ENCODE results near the gene FAM114A2. TPM values are rescaled to one million over a fixed set of nuclear protein-coding genes. Genes with fewer than 3 reads are reported as not detected.

FAM114A2 gene
- total RNA-seq, 1 experiment from 2014 or later, result 12.8 TPM

GRCh38 chr5:153974813-153975163 is 63.9 kb downstream of the FAM114A2 start:
- Mint-ChIP-seq H3K27me3 (ENCODE audit: low read depth) (peaks cover 16% of the 10 kb centered on the region), H3K9me3 (no peaks in the 10 kb centered on the region), H3K36me3 (ENCODE audit: insufficient read depth in 1 of 3, low read depth in 3 of 3) (no peaks in the 10 kb centered on the region), H3K4me3 (no peak overlapping the region), H3K27ac (no peak overlapping the region), H3K4me1 (no peaks in the 10 kb centered on the region)
- H3K14ac ChIP-seq (ENCODE audit: insufficient read depth, low read length), result no peak overlapping the region
- no peak overlapping the region for H2BK20ac ChIP-seq (ENCODE audit: low read depth, low read length, poor library complexity, severe bottlenecking)
- no peak overlapping the region for H3K4me2 ChIP-seq (ENCODE audit: insufficient read depth, insufficient read length, low read length)
- H3K9me3 ChIP-seq (ENCODE audit: control insufficient read depth, low read depth, low read length), result no peaks in the 10 kb centered on the region
- H3K79me2 ChIP-seq (ENCODE audit: insufficient read depth, low read length), result no peaks in the 10 kb centered on the region
- H2BK15ac ChIP-seq (ENCODE audit: low read depth, low read length), result no peak overlapping the region
- H4K20me1 ChIP-seq (ENCODE audit: control insufficient read depth, insufficient read depth, insufficient read length), result no peaks in the 10 kb centered on the region
- H4K8ac ChIP-seq (replicated peaks; ENCODE audit: insufficient read length, low read depth, low read length), result no peak overlapping the region
- no peaks in the 10 kb centered on the region for H3K27me3 ChIP-seq (ENCODE audit: insufficient read depth, low read length)
- no peak overlapping the region for H2BK12ac ChIP-seq (ENCODE audit: insufficient read length, low read depth, low read length)
- no peak for TF ChIP-seq CTCF (conservative IDR thresholded peaks at IDR 0.05)
- no peak overlapping the region for H4K91ac ChIP-seq (ENCODE audit: insufficient read length, low read depth, low read length)
- DNase-seq, result no peak
- H3K18ac ChIP-seq (ENCODE audit: insufficient read length, low read depth, low read length), result no peak overlapping the region
- H4K5ac ChIP-seq (ENCODE audit: insufficient read length, low read depth, low read length), result no peak overlapping the region
- no peak overlapping the region for H2AFZ ChIP-seq (ENCODE audit: low read length)
- H3K4ac ChIP-seq (ENCODE audit: low read depth, low read length), result no peak overlapping the region
- H3T11ph ChIP-seq (ENCODE audit: low read length), result no peak overlapping the region
- no peak overlapping the region for H2BK5ac ChIP-seq (ENCODE audit: insufficient read length, low read length)
- H3K23me2 ChIP-seq (ENCODE audit: insufficient read length, low read depth, low read length, poor library complexity, severe bottlenecking), result no peaks in the 10 kb centered on the region
- H3K4me1 ChIP-seq (ENCODE audit: insufficient read depth, low read length), result no peaks in the 10 kb centered on the region
- H3K27ac ChIP-seq (ENCODE audit: insufficient read length, low read depth, low read length), result no peak overlapping the region
- H2BK120ac ChIP-seq (ENCODE audit: low read depth, low read length, poor library complexity, severe bottlenecking), result no peak overlapping the region
- H3K79me1 ChIP-seq (ENCODE audit: insufficient read depth, low read depth, low read length, poor library complexity, severe bottlenecking), result no peaks in the 10 kb centered on the region
- no peak overlapping the region for H3K56ac ChIP-seq (ENCODE audit: insufficient read length, low read depth, low read length)
- no peak overlapping the region for H3K23ac ChIP-seq (ENCODE audit: insufficient read length, low read depth, low read length)
- no peak overlapping the region for H3K9ac ChIP-seq (ENCODE audit: extremely low read depth, insufficient read length, low read length)
- no peak overlapping the region for H2AK5ac ChIP-seq (ENCODE audit: insufficient read length, low read length)

Data from H9 (cell line).